Skeletal muscle tissue (tissue), 4 donors: Measurements from ENCODE around the gene TAF6L. TPM values are rescaled to one million over a fixed set of nuclear protein-coding genes. Genes with fewer than 3 reads are reported as not detected.
A peak's percentile ranks its signal among the peaks of the same experiment; 100 is the strongest.
"Not testable (repeated sequence)": the region's sequence is repeated elsewhere in the genome, so short reads cannot be mapped to it uniquely, and the experiment has no call there.

Experiments
- H3K27ac ChIP-seq: one replicate; pipeline ENCODE4 v1.7.0; 2013; ENCODE audit warnings: mild to moderate bottlenecking, low read depth, low read length, inconsistent platforms
- H3K27me3 ChIP-seq, 3 donors: one replicate each; pipeline ENCODE4 v1.7.0; 2013; ENCODE audit warnings: low read length in 3 of 3; ENCODE audit not compliant: control insufficient read depth in 3 of 3, insufficient read depth in 3 of 3
- H3K36me3 ChIP-seq, 3 donors: one replicate each; pipeline ENCODE4 v1.7.0; 2013; ENCODE audit warnings: low read length in 3 of 3; ENCODE audit not compliant: control insufficient read depth in 3 of 3, insufficient read depth in 3 of 3
- H3K4me1 ChIP-seq, 3 donors: one replicate each; pipeline ENCODE4 v1.7.0; 2013; ENCODE audit warnings: low read length in 3 of 3, mild to moderate bottlenecking in 3 of 3; ENCODE audit not compliant: control insufficient read depth in 3 of 3, insufficient read depth in 3 of 3
- H3K4me3 ChIP-seq, 3 donors: one replicate each; pipeline ENCODE4 v1.7.0; 2013; ENCODE audit warnings: low read length in 3 of 3
- H3K9ac ChIP-seq, 3 donors: one replicate each; pipeline ENCODE4 v1.7.0; 2013; ENCODE audit warnings: low read length in 3 of 3, mild to moderate bottlenecking in 3 of 3, moderate library complexity in 2 of 3, low read depth in 1 of 3
- H3K9me3 ChIP-seq, 3 donors: one replicate each; pipeline ENCODE4 v1.7.0; 2013; ENCODE audit warnings: low read length in 3 of 3; ENCODE audit not compliant: control insufficient read depth in 3 of 3
- total RNA-seq: library from RNA; depleted of rRNA; stranded (reverse); fragments of >200 nt; gene quantifications from one replicate; pipeline ENCODE4 v1.2.3, GENCODE V29; 2014
- donor health status: Osteomylitis.

Gene TAF6L
- total RNA-seq, 1 donor from 2014 or later: 11.5 TPM

DNA sequence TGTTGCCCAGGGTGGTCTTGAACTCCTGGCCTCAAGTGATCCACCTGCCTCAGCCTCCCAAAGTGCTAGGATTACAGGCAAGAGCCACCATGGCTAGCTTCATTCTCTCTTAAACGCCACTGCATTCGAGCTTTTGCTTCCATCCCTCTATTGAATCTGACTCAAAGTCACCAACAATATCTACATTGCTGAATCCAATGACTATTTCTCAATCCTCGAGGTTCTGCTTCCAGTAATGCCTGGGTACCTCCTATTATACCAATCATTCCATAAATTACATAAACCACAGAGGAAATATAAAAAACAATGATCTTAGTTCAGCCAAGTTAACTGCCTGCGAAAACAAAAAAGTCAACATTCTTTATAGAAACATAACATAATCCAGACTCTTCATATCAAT lies 45.9 kb downstream of the TAF6L start:
- no peaks in the 10 kb centered on the region for H3K9me3 ChIP-seq
- H3K9ac ChIP-seq: no peak overlapping the region
- no peak overlapping the region for H3K4me3 ChIP-seq
- peaks cover 25 to 28% (median 25%) of the 10 kb centered on the region in 3 donors for H3K36me3 ChIP-seq
- H3K27ac ChIP-seq: no peak overlapping the region
- no peaks in the 10 kb centered on the region for H3K4me1 ChIP-seq
- H3K27me3 ChIP-seq: no peaks in the 10 kb centered on the region

DNA sequence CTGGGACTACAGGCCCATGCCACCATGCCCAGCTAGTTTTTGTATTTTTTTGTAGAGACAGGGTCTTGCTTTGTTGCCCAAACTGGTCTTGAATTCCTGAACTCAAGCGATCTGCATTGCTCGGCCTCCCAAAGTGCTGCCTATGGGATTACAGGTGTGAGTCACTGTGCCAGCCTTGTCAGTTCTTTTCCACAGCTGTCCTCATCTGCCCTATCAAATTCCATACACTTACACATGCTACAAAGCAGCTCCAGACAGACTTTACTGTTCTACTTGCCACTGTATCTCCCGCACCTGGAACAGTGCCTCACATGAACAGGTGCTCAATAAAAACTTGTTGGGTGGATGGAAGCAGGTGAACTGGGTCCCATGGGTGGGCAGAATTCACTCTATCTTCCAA lies 52.5 kb downstream of the TAF6L start:
- Histone ChIP-seq H3K27me3 (no peaks in the 10 kb centered on the region), H3K9me3 (no peaks in the 10 kb centered on the region), H3K9ac (no peak overlapping the region), H3K27ac (no peak overlapping the region), H3K36me3 (peaks cover 62 to 67% (median 64%) of the 10 kb centered on the region in 3 donors), H3K4me3 (no peak overlapping the region), H3K4me1 (no peaks in the 10 kb centered on the region)

DNA sequence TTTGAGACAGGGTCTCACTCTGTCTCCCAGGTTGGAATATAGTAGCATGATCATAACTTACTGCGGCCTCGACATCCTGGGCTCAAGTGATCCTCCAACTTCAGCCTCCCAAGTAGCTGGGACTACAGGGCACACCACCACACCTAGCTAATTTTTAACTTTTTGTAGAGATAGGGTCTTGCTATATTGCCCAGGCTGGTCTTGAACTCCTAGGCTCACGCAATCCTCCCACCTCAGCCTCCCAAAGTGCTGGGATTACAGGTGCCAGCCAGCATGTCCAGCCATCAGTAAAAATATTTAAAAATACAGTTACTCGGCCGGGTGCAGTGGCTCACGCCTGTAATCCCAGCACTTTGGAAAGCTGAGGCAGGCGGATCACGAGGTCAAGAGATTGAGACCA lies 56.9 kb downstream of the TAF6L start:
- not testable (repeated sequence) for H3K27ac ChIP-seq, H3K4me3 ChIP-seq, H3K9ac ChIP-seq, H3K27me3 ChIP-seq, H3K9me3 ChIP-seq
- peaks cover 35 to 42% (median 41%) of the 10 kb centered on the region in 3 donors for H3K36me3 ChIP-seq
- H3K4me1 ChIP-seq: peaks cover 19 to 25% (median 23%) of the 10 kb centered on the region in 3 donors

DNA sequence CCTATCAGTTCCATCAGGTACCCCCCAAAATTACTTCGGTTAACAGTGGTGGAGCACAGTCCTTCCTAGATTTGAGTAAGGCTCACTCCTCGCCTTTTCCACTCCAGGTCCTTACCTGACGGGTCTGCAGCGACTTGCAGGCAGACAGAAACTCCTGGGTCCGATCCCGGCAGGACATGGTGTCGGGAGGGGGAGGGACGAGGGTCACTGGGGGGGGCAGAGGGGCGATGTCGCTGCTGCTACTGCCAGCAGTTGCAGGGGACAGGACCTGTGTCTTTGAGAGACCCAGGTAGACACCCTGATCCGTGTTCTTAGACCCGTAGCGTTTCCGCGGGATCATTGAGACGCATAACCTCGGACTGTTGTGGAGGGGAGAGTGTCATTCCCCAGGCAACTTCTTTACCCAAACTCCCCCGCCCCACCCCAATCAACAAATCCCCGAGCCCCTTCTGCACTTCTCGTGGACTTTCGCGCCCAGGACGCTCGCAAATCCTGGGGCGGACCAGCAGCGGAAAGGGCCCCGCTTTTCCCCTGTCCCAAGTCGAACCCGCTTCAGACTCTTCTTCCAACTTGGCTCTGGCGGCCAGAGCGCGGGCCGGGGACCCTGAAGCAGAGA lies 59.8 kb downstream of the TAF6L start:
- H3K27ac ChIP-seq: peak overlapping the region; percentile 98

DNA sequence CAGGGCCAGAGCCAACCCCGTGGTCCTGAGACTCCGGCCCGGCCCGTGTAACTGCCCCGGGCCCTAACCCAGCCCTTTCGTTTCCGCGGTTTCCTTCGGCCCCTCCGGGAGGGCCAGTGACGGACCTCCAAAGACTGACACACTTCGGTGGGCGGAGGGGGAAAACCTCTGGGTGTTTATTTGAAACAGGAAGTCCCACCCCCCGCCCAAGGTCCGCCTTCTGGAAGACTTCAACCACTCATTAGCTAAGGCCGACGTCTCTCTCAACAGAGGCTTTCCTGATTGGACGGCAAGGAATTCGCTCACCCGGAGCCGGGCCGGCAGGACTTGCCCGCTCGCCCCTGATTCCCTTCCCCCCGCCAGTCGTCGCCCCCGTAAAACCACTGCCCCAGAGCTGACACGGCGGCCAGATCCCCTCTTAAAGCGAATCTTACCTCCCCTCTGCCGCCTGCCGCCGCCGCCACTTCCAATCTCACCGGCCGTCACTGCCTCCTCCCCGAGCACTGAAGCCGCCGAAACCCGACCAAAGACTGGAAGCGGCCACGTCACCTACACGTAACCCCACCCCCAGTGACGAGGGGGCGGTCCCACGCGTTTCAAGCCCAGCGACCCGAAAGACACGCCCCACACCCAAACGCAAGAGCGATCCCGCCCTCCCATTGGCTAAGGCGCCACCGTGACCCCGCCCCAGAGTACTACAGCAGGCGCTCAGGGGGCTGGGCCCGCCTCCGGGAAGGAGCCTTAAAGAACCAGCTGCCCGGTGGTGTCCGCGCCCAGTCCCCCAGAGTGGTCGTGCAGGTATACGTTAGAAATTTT lies 60.5 kb downstream of the TAF6L start, which contains the start of gene STX5:
TSS of gene STX5 (minus strand) at position 532 of the 816 bp plus-strand sequence. CDS start 808 bp downstream, outside the sequence.
- Histone ChIP-seq H3K27me3 (no peaks in the 10 kb centered on the region), H3K4me1 (peaks cover 24 to 36% (median 35%) of the 10 kb centered on the region in 3 donors), H3K9me3 (no peaks in the 10 kb centered on the region), H3K27ac (peak within 1 kb of the TSS; percentile 98), H3K9ac (peak within 1 kb of the TSS; percentile 95 to 97 (median 96)), H3K36me3 (peaks cover 36 to 44% (median 44%) of the 10 kb centered on the region in 3 donors), H3K4me3 (peak within 1 kb of the TSS; percentile 63 to 91 (median 88))

More for the DNA sequence above, 59.8 kb downstream of the TAF6L start:
- Histone ChIP-seq H3K9me3 (no peaks in the 10 kb centered on the region), H3K9ac (peak overlapping the region; percentile 92 to 97 (median 96)), H3K4me1 (peaks cover 24 to 36% (median 35%) of the 10 kb centered on the region in 3 donors), H3K27me3 (no peaks in the 10 kb centered on the region), H3K4me3 (peak overlapping the region; percentile 63 to 91 (median 88)), H3K36me3 (peaks cover 31 to 40% (median 39%) of the 10 kb centered on the region in 3 donors)

DNA sequence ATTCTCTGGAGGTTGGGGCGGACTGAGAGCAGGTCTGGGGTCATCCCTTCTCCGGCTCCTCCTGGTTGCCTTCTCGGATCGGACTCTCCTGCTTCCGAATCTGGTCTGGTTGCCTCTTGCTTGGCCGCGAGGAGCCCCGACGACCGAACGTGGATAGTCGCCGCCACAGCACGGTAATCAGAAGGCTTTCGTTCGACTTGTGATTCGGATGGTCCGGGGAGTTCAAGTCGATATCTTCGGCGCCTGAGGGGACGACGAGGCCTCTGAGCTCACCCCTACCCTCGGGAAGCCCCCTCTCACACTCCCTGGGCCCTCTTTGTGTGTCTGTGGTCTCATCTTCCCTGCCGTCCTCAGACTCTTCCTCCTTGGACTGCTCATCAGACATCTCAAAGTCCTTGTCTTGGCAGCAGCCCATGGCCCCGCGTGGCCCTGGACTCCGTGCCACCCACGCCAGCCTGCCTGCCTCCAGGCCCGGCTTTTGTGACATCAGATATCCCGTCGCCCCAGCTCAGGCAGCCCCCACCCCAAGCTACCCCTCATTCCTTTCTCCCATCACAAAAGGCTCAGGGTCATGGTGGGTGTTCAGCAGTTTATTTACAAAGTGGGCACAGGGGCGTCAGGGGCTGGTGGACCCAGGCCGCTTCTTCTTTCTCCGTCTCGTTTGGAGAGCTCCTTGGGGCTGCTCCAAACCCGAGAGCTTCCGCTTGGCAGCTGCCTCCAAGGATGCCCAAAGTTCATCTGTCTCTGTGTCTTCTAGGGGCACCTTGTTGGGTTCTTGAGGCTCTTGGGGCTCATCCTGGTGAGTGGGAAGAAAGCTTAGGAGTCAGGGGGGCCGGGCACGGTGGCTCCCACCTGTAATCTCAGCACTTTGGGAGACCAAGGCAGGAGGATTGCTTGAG lies 61.4 kb downstream of the TAF6L start, which contains the start of gene TEX54:
TSS of gene TEX54 (minus strand) at position 506 of the 899 bp plus-strand sequence.
- H3K27me3 ChIP-seq: no peaks in the 10 kb centered on the region
- peaks cover 28 to 38% (median 35%) of the 10 kb centered on the region in 3 donors for H3K36me3 ChIP-seq

DNA sequence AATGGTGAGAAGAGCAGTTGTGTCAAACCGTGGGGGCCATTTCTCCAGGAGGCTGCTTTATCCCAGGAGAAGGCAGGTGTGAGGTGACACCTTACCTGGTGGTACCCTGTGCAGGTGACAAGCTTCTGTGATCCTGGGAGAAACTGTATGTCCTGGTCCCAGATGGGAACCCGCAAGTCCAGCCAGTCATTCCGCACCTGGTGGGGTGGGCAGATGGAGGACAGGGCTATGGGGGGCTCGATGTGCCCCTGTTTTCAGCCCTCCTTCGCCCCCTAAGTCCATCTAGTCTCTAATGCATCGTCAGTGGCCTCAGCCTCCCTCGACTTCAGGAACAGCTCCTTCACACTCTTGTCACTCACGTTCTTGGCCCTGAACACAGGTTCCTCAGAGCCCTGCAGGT lies 64.1 kb downstream of the TAF6L start:
- H3K9me3 ChIP-seq: no peaks in the 10 kb centered on the region
- no peak overlapping the region for H3K4me3 ChIP-seq
- H3K4me1 ChIP-seq: peaks cover 30 to 46% (median 33%) of the 10 kb centered on the region in 3 donors
- no peak overlapping the region for H3K9ac ChIP-seq
- no peaks in the 10 kb centered on the region for H3K27me3 ChIP-seq
- H3K36me3 ChIP-seq: peaks cover 28 to 32% (median 32%) of the 10 kb centered on the region in 3 donors
- H3K27ac ChIP-seq: no peak overlapping the region

More for the DNA sequence above, 61.4 kb downstream of the TAF6L start, which contains the start of gene TEX54:
- Histone ChIP-seq H3K9ac (peak within 1 kb of the TSS; percentile 95 to 97 (median 96)), H3K27ac (peak within 1 kb of the TSS; percentile 98), H3K4me3 (peak within 1 kb of the TSS; percentile 63 to 91 (median 88)), H3K9me3 (no peaks in the 10 kb centered on the region), H3K4me1 (peaks cover 26 to 38% (median 35%) of the 10 kb centered on the region in 3 donors)
